HG03520 (cell line): ENCODE data around the gene CTRL.
A peak's percentile ranks its signal among the peaks of the same experiment; 100 is the strongest.

Experiments used
- ATAC-seq: cut with Tn5 transposase; IDR thresholded peaks from one replicate; pipeline ENCODE4 v1.9.1; 2021; ENCODE audit warnings: mild to moderate bottlenecking, moderate library complexity; ENCODE audit not compliant: unreplicated experiment

CTRL gene

GRCh38 chr16:67892899-67893742, 38.5 kb downstream of the CTRL start, which contains the start of gene PSKH1:
PSKH1 (plus strand) TSS chr16:67893254; CDS start chr16:67908750, 15,496 bp downstream.
- peak; percentile 79 for ATAC-seq

GRCh38 chr16:67892375-67892774, 39.3 kb downstream of the CTRL start:
- ATAC-seq = no peak

- no peak for ATAC-seq
These were observed 43.3 kb downstream of the CTRL start for GRCh38 chr16:67888331-67888730.

- no peak for ATAC-seq
These were observed 45.3 kb downstream of the CTRL start for GRCh38 chr16:67886387-67886786.

GRCh38 chr16:67885976-67886375, 45.7 kb downstream of the CTRL start:
- no peak for ATAC-seq

GRCh38 chr16:67885545-67885944, 46.1 kb downstream of the CTRL start:
- ATAC-seq = no peak

- no peak for ATAC-seq
These were observed 47.0 kb downstream of the CTRL start, which contains the start of gene NRN1L for GRCh38 chr16:67884684-67885083. NRN1L (plus strand) TSS chr16:67884885; CDS start chr16:67884904, 19 bp downstream.

- no peak for ATAC-seq
These were observed 47.8 kb downstream of the CTRL start for GRCh38 chr16:67883872-67884261.

GRCh38 chr16:67883146-67883871, 48.4 kb downstream of the CTRL start:
- no peak for ATAC-seq

- no peak for ATAC-seq
These were observed 49.1 kb downstream of the CTRL start for GRCh38 chr16:67882374-67883145.

- no peak for ATAC-seq
These were observed 50.0 kb downstream of the CTRL start for GRCh38 chr16:67881621-67882161.

- no peak for ATAC-seq
These were observed 51.1 kb downstream of the CTRL start for GRCh38 chr16:67880584-67880983.

GRCh38 chr16:67879936-67880335, 51.7 kb downstream of the CTRL start:
- ATAC-seq = no peak
